GM23338 (cell line): Measurements from ENCODE around the gene FGD3. TPM values are rescaled to one million over a fixed set of nuclear protein-coding genes. Genes with fewer than 3 reads are reported as not detected.

Experiments used
- ATAC-seq: fragments of 200-7000 bp; cut with Tn5 transposase; 3 replicates; pipeline ENCODE4 v1.9.1; 2020
- DNase-seq: peaks from one replicate; pipeline ENCODE4 v3.0.0-alpha.2; 2015; ENCODE audit warnings: low spot score
- H2AFZ ChIP-seq: fragments of 200-600 bp; sonication (generic); 2 replicates; pipeline ENCODE4 v1.8.0; 2016; ENCODE audit warnings: antibody characterized with exemption, mild to moderate bottlenecking, moderate library complexity
- H3F3A ChIP-seq: fragments of 200-600 bp; sonication (generic); replicated peaks from 2 replicates; pipeline ENCODE4 v1.8.0; 2017; ENCODE audit warnings: antibody characterized with exemption, mixed run types, low read depth
- H3K27ac ChIP-seq: fragments of 200-600 bp; sonication (generic); 2 replicates; pipeline ENCODE4 v1.6.1; 2016; ENCODE audit warnings: low read depth
- H3K27me3 ChIP-seq: fragments of 200-600 bp; sonication (generic); 2 replicates; pipeline ENCODE4 v1.8.0; 2016; ENCODE audit warnings: mild to moderate bottlenecking, mixed run types, moderate library complexity; ENCODE audit not compliant: insufficient read depth
- H3K36me3 ChIP-seq: fragments of 200-600 bp; sonication (generic); 2 replicates; pipeline ENCODE4 v1.8.0; 2016; ENCODE audit warnings: mild to moderate bottlenecking; ENCODE audit not compliant: insufficient read depth
- H3K4me1 ChIP-seq: fragments of 200-600 bp; sonication (generic); 2 replicates; pipeline ENCODE4 v1.8.0; 2016; ENCODE audit warnings: mild to moderate bottlenecking, moderate library complexity; ENCODE audit not compliant: insufficient read depth
- H3K4me2 ChIP-seq: fragments of 200-600 bp; sonication (generic); 2 replicates; pipeline ENCODE4 v1.7.1; 2017; ENCODE audit warnings: mixed run types
- H3K4me3 ChIP-seq: fragments of 200-600 bp; sonication (generic); 2 replicates; pipeline ENCODE4 v1.6.1; 2016; ENCODE audit warnings: mixed run types
- H3K79me2 ChIP-seq: fragments of 200-600 bp; sonication (generic); replicated peaks from 2 replicates; pipeline ENCODE4 v1.8.0; 2017; ENCODE audit warnings: mild to moderate bottlenecking; ENCODE audit not compliant: insufficient read depth
- H3K9me2 ChIP-seq: fragments of 200-600 bp; sonication (generic); 2 replicates; pipeline ENCODE4 v1.8.0; 2017; ENCODE audit not compliant: insufficient read depth
- H4K20me1 ChIP-seq: fragments of 200-600 bp; sonication (generic); replicated peaks from 2 replicates; pipeline ENCODE4 v1.8.0; 2017; ENCODE audit warnings: mild to moderate bottlenecking; ENCODE audit not compliant: insufficient read depth
- H3K27ac Mint-ChIP-seq: 2 replicates; pipeline ENCODE4 v1.8.0; 2020; ENCODE audit warnings: inconsistent platforms, mild to moderate bottlenecking, moderate library complexity, mixed read lengths
- H3K27me3 Mint-ChIP-seq: 3 replicates; pipeline ENCODE4 v1.8.0; 2022; ENCODE audit warnings: low read depth, mild to moderate bottlenecking, moderate library complexity, mixed read lengths, inconsistent platforms; ENCODE audit not compliant: insufficient read depth, poor library complexity
- H3K36me3 Mint-ChIP-seq: 3 replicates; pipeline ENCODE4 v1.8.0; 2021; ENCODE audit warnings: low read depth, mild to moderate bottlenecking, inconsistent platforms, moderate library complexity, mixed read lengths
- H3K4me1 Mint-ChIP-seq: 3 replicates; pipeline ENCODE4 v1.8.0; 2020; ENCODE audit warnings: mild to moderate bottlenecking, inconsistent platforms, mixed read lengths
- H3K4me3 Mint-ChIP-seq: 3 replicates; pipeline ENCODE4 v1.8.0; 2021; ENCODE audit warnings: moderate library complexity, mild to moderate bottlenecking, inconsistent platforms, mixed read lengths
- H3K9me3 Mint-ChIP-seq: 3 replicates; pipeline ENCODE4 v1.8.0; 2020; ENCODE audit warnings: moderate library complexity, mild to moderate bottlenecking, inconsistent platforms, mixed read lengths
- CREB1 ChIP-seq: fragments of 250-450 bp; sonication (Bioruptor Pico); IDR thresholded peaks from 2 replicates; pipeline ENCODE4 v1.5.0; 2020; ENCODE audit warnings: low read depth, mild to moderate bottlenecking, moderate library complexity
- EZH2phosphoT487 ChIP-seq: fragments of 200-600 bp; sonication (generic); IDR thresholded peaks from one replicate; pipeline ENCODE4 v1.8.1; 2018; ENCODE audit warnings: antibody characterized with exemption; ENCODE audit not compliant: unreplicated experiment
- NANOG ChIP-seq: IDR thresholded peaks from 2 replicates; pipeline ENCODE4 v1.6.1; 2016; ENCODE audit warnings: antibody characterized with exemption, borderline replicate concordance
- POLR2AphosphoS5 ChIP-seq: IDR thresholded peaks from 2 replicates; pipeline ENCODE4 v1.6.1; 2016; ENCODE audit warnings: antibody characterized with exemption, low read depth
- REST ChIP-seq: IDR thresholded peaks from one replicate; pipeline ENCODE4 v1.6.1; 2018; ENCODE audit warnings: antibody characterized with exemption; ENCODE audit not compliant: unreplicated experiment
- STAT1 ChIP-seq: IDR thresholded peaks from one replicate; pipeline ENCODE4 v1.6.1; 2016; ENCODE audit warnings: antibody characterized with exemption; ENCODE audit not compliant: unreplicated experiment
- ZNF114 ChIP-seq: fragments of 250-450 bp; sonication (Bioruptor Pico); IDR thresholded peaks from 2 replicates; pipeline ENCODE4 v1.5.0; 2020; ENCODE audit warnings: mild to moderate bottlenecking, moderate library complexity
- ZNF331 ChIP-seq: fragments of 250-450 bp; sonication (Bioruptor Pico); IDR thresholded peaks from 2 replicates; pipeline ENCODE4 v1.5.0; 2020; ENCODE audit warnings: low read depth, mild to moderate bottlenecking, moderate library complexity
- polyA plus RNA-seq: library from polyadenylated mRNA; unstranded; fragments of >200 nt; fragmentation: Nextera tagmentation; extraction: Ambion mirVana; gene quantifications from 2 replicates; pipeline ENCODE4 v1.2.1, GENCODE V29; 2016
- total RNA-seq: library from RNA; depleted of rRNA; stranded (reverse); fragments of >200 nt; shearing (Covaris generic); gene quantifications from 2 replicates; pipeline ENCODE4 v1.2.3, GENCODE V29; 2014
- TF ChIP-seq, protein P1 (sequence below): IDR thresholded peaks from 2 replicates; pipeline ENCODE4 v1.6.1; 2016; ENCODE audit warnings: antibody characterized with exemption

Gene FGD3
- total and polyA plus RNA-seq, 2 experiments from 2014 or later: 0.95 to 1.7 TPM

DNA sequence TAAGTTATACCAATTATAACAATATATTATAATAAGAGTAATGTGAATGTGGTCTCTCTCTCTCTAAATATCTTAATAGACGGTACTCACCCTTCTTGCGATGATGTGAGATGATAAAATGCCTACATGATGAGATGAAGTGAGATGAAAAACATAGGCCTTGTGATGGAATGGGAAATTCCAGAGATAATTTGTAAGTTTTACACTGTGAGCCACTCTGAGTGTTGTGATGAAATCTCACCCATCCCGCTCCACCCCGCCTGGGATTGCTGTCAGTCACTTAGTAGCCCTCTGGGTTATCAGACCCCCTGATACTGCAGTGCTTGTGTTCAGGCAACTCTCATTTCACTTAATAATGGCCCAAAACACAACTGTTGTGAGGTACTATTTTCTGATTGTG lies 121.6 kb downstream of the FGD3 start (continued):
- TF ChIP-seq REST: no peak
- TF ChIP-seq EZH2phosphoT487: no peak
- TF ChIP-seq NANOG: no peak
- no peak for TF ChIP-seq ZNF114 (CRISPR knock-in tag)

DNA sequence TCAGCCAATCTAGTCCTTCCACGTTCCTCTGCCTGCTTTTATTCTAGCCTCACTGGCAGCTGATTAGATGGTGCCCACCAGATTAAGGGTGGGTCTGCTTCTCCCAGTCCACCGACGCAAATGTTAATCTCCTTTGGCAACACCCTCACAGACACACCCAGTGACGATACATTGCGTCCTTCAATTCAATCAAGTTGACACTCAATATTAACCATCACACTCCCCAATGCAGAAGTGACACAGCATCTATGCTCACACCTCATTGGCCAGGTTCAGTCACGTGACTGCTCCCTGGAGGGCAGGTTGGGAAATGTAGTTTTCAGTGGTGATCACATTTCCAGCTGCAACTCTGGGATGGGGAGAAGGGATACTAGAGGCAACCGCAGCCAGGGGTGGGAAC lies 124.1 kb downstream of the FGD3 start:
- peak; percentile 81 for DNase-seq
- H3K27me3 Mint-ChIP-seq: peaks cover 4% of the 10 kb centered on the region

DNA sequence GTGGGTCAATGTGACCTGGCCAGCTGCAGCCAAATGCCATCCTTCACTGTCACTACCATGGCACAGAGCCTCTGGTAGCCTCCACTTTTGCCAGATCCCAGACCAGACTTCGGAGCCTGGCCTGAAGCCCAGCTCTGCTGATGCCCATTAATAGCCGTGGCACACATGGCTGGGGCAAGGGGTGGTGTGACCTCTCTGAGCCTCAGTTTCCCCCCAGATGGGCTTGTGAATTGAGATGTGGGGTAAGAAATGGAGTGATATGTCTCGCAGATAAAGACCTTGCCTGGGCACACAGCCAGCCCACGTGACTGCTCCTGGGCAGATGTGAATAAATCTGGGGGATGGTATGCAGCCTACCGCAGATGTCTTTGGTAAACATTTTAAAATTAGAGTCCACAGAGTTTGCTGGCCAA lies 125.1 kb downstream of the FGD3 start:
- Mint-ChIP-seq H3K36me3 (no peaks in the 10 kb centered on the region), H3K4me1 (no peaks in the 10 kb centered on the region), H3K27ac (no peak overlapping the region), H3K9me3 (no peaks in the 10 kb centered on the region; the same call in 2 of the 3 replicates), H3K27me3 (peaks cover 6% of the 10 kb centered on the region), H3K4me3 (no peak overlapping the region)
- Histone ChIP-seq H3K27ac (no peak overlapping the region), H3K4me2 (no peak overlapping the region), H3K79me2 (no peaks in the 10 kb centered on the region), H3K4me1 (no peaks in the 10 kb centered on the region), H3K4me3 (no peak overlapping the region), H3K9me2 (no peaks in the 10 kb centered on the region), H3K36me3 (no peaks in the 10 kb centered on the region), H2AFZ (no peak overlapping the region), H3F3A (no peaks in the 10 kb centered on the region), H4K20me1 (no peaks in the 10 kb centered on the region), H3K27me3 (no peaks in the 10 kb centered on the region)
- no peak for DNase-seq
- no peak for ATAC-seq
- TF ChIP-seq REST: no peak

More for the DNA sequence above, 124.1 kb downstream of the FGD3 start:
- no peaks in the 10 kb centered on the region for H3K36me3 ChIP-seq
- H3K4me1 Mint-ChIP-seq: no peaks in the 10 kb centered on the region
- H3K4me2 ChIP-seq: no peak overlapping the region
- no peak overlapping the region for H3K4me3 Mint-ChIP-seq
- peak overlapping the region; percentile 85 for H3K27ac Mint-ChIP-seq
- no peak overlapping the region for H2AFZ ChIP-seq
- H3K27me3 ChIP-seq: no peaks in the 10 kb centered on the region
- no peaks in the 10 kb centered on the region; the same call in 2 of the 3 replicates for H3K9me3 Mint-ChIP-seq
- H3K9me2 ChIP-seq: no peaks in the 10 kb centered on the region
- no peak overlapping the region for H3K27ac ChIP-seq
- no peaks in the 10 kb centered on the region for H4K20me1 ChIP-seq
- no peaks in the 10 kb centered on the region for H3K36me3 Mint-ChIP-seq
- H3K4me1 ChIP-seq: no peaks in the 10 kb centered on the region
- no peak overlapping the region for H3K4me3 ChIP-seq
- no peak for TF ChIP-seq POLR2AphosphoS5
- no peak for TF ChIP-seq STAT1
- TF ChIP-seq NANOG: no peak
- no peak for TF ChIP-seq ZNF114 (CRISPR knock-in tag)
- TF ChIP-seq CREB1: peak; percentile 41; the same call in 1 of the 2 replicates
- TF ChIP-seq EZH2phosphoT487: no peak
- no peak for TF ChIP-seq ZNF331 (CRISPR knock-in tag)
- TF ChIP-seq, protein P1, sequence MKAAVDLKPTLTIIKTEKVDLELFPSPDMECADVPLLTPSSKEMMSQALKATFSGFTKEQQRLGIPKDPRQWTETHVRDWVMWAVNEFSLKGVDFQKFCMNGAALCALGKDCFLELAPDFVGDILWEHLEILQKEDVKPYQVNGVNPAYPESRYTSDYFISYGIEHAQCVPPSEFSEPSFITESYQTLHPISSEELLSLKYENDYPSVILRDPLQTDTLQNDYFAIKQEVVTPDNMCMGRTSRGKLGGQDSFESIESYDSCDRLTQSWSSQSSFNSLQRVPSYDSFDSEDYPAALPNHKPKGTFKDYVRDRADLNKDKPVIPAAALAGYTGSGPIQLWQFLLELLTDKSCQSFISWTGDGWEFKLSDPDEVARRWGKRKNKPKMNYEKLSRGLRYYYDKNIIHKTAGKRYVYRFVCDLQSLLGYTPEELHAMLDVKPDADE: peak; percentile 66; the same call in 1 of the 2 replicates
- peak; percentile 86 for ATAC-seq
- no peaks in the 10 kb centered on the region for H3K79me2 ChIP-seq
- no peaks in the 10 kb centered on the region for H3F3A ChIP-seq
